Right hindlimb (tissue), 1 donor: ENCODE data around the gene RLN1.
"Not testable (repeated sequence)": the region's sequence is repeated elsewhere in the genome, so short reads cannot be mapped to it uniquely, and the experiment has no call there.

Experiments
- DNase-seq: peaks from one replicate; pipeline ENCODE4 v3.0.0-alpha.2; 2018

The RLN1 gene

DNA sequence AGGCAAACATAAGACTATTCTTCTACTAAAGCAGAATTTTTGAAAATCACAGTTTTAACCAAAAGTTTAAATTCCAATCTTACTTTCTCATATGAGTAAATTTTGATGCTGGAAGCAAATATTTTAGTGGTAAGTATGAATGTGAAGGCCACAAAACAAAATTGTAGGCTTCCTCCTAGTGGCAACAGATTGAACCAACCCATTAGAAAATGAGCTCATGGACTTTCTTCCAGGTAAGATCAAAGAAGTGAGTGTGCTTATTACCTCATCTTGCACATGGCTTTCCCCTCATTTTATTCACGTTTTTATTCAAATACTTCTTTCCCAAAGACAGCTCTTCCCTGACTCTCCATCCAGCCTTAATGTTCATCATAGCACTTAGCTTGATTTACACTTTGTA lies 18.6 kb downstream of the RLN1 start:
- DNase-seq, result no peak

DNA sequence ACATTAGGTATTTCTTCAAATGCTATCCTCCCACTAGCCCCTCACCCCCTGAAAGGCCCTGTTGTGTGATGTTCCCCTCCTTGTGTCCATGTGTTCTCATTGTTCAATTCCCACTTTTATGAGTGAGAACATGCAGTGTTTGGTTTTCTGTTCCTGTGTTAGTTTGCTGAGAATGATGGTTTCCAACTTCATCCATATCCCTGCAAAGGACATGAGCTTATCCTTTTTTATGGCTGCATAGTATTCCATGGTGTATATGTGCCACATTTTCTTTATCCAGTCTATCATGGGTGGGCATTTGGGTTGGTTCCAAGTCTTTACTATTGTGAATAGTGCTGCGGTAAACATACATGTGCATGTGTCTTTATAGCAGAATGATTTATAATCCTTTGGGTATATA lies 23.3 kb downstream of the RLN1 start:
- not testable (repeated sequence) for DNase-seq

DNA sequence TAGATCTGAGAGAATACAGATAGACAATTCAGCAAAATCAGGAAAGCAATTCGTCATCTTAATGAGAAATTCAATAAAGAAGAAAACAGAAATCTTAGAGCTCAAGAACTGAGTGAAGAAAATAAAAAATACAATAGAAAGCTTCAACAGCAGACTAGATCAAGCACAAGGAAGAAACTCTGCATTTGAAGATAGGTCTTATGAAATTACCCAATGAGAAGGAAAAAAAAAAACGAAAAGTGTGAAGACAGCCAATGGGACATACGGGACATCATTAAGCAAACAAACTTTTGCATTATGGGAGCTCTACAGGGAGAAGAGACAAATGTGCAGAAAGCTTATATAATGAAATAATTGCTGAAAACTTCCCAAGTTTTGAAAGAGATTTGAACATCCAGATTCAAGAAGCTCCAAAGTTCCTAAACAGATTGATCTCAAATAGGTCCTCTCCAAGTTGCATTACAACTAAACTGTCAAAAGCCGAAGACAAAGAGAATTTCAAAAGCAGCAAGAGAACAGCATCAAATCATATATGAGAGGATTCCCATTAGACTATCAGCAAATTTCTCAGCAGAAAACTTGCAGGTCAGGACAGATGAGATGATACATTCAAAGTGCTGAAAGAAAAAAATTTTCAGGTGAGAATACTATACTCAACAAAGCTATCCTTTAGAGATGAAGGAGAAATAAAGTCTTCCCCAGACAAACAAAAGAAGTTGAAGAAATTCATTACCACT lies 24.3 kb downstream of the RLN1 start:
- no peak for DNase-seq

DNA sequence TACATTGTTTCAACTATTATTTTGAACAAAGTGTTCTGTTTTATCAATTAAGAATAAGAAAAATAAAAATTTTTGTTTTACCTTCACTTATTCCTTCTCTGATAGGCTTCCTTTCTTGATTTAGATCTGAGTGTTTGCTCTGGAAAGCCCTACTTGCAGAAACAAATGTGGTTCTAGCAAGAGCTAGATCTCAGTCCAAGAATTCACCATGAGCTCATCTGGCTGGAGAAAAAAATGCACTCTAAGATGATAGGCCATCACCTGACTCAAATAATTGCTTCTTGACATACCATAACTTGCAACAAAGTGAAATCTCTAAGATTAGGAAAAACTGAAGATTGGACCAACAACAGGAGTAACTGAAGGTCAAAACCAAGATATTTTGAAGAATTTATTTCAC lies 28.8 kb downstream of the RLN1 start:
- no peak for DNase-seq

DNA sequence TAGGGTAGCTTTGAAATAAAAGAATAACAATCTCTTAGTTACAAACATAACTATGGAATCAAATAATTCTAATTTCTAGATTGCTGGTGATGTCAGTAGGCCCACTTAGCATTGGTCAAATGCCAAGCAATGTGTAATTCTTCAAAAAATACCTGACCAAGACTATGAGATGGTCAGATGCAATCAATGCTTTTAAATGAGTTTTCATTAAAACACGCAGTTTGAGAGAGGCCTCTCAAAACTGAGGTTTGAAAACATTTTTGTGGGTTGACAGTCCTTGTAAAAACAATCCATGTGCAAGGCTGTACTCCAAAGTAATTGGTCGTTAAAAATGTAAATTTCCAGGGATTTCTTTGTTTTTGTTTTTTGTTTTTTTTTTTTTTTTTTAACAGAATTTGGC lies 33.9 kb downstream of the RLN1 start:
- no peak for DNase-seq

DNA sequence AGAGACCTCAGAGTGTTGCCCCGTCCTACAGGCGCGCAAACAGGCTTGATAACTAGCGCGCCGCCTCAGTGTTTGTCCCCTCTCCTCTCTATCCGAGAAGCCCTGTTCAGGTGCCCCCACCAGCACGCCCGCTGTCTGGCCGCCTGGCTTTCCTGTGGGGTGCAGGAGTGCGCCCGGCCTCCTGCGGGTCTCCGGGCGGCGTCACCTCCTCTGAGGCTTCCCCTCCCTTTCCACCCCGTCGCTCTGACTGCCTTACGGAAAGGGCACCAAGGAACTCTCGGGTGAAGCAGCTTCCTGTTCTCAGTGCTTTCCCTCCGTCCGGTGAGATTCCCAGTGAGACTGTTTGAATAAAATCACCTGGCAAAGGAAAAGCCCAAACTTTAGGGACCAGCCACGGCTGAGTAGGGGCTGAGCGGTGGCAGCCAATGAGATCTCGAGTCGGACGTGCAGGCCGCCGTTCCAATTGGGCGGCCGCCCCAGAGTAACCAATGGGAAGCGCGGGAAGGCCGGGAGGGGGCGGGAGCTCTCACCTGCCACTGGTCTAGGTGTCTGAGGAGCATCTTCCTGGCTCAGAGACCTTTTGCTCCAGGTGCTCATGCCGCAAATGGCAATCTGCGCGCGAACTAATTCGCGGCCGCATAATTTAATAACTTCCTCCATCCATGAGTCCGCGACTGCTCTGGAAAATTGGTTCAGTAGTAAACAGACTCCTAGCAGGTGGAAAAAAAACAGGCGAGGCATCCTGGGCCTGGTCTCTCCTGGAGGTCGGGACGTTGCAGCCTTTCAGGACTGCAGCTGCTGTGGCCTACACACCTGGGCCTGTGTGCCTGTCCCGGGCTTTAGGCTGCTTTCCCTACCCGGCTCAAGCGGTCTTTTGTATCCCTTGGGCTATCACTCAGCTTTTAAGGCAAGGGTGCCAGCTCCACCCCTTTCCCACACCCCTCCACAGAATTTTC lies 35.6 kb downstream of the RLN1 start, which contains the start of gene RLN2:
TSS of gene RLN2 (minus strand) at position 877 of the 956 bp plus-strand sequence. CDS start at position 741, 136 bp downstream.
- not testable (repeated sequence) for DNase-seq

DNA sequence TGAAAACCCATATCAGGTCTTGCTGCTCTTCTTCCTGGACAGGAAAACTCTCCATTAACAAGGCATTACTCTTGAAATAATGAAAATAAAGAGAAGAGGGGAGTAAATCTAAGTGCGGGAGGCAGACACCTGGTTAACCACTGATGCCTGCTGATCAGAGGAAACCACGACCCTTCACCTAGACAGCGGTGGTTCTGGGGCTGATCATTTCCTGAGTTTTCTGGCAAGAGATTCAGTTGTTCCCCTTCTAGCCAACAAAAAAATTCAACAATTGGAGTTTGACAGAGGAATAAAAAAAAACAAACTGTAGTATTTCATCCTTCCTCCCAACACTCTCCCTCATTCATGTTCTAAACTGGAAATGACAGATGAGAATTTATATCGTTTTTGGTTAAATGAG lies 38.1 kb downstream of the RLN1 start:
- DNase-seq, result no peak

DNA sequence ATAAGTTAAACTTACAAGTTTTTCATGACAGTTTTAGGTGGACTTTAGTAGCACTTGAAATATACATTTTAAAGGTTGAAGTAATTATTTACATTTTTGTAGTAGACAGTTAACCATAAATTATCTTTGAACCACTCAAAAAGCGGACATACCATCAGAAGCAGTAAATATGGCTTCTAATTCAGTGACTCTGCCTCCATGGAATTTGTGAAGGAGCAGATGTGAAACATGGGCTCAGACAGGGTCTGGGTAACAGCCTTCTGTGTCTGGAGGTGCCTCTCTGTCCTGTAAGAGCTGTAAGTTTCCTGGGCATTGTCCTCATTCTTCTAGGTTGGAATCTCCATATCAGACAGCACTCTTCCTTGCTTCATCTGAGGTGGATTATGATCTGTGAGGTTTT lies 47.5 kb downstream of the RLN1 start:
- DNase-seq, result no peak

DNA sequence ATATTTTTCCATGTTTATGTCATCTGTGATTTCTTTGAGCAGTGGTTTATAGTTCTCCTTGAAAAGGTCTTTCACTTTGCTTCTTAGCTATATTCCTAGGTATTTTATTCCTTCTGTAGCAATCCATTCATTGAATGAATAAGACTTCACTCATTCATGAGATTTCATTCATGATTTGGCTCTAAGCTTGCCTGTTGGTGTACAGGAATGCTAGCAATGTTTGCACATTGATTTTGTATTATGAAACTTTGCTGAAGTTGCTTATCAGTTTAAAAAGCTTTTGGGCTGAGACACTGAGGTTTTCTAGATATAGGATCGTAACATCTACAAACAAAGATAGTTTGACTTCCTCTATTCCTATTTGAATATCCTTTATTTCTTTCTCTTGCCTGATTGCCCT lies 51.1 kb downstream of the RLN1 start:
- DNase-seq, result no peak

DNA sequence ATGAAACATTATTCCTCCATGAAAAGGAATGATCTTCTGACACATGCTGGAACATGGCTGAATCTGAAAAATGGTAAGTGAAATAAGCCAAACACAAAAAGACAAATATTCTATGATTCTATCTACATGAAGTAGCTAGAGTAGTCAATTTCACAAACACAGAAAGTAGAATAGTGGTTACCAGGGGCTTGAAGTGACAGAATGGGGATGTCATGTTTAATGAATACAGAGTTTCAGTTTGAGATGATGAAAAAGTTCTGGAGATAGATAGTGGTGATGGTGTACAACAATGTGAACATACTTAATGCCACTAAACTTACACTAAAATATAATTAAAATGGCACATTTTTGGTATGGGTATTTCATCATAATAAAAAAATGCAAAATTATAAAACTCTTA lies 53.4 kb downstream of the RLN1 start:
- no peak for DNase-seq
